PC-9 (cell line): ENCODE data around the gene SIPA1L3. TPM values are rescaled to one million over a fixed set of nuclear protein-coding genes. Genes with fewer than 3 reads are reported as not detected.

ENCODE experiments used
- BruUV-seq: library from RNA; stranded (reverse); fragments of 400-500 nt; replicated peaks from 2 replicates; lab custom pipeline; 2021; lab: Mats Ljungman, UMichigan
- CTCF ChIA-PET: fragments of 300-600 bp; sonication (Branson Sonifier 250); formaldehyde crosslinking; loops from one replicate; lab custom pipeline; 2022; ENCODE audit warnings: antibody characterized with exemption; lab: Charles Lee
- POLR2A ChIA-PET: fragments of 300-600 bp; sonication (Branson Sonifier 250); formaldehyde crosslinking; loops from one replicate; lab custom pipeline; 2022; ENCODE audit warnings: antibody characterized with exemption; ENCODE audit not compliant: unreplicated experiment; lab: Charles Lee
- DNase-seq, 2 experiments: peaks; one replicate each; pipeline versions ENCODE4 v3.0.0 to v3.0.0-alpha.2; 2015 to 2022; ENCODE audit warnings: mixed read lengths in 1 of 2
- H2AFZ ChIP-seq: fragments of 200-600 bp; sonication (generic); 2 replicates; pipeline ENCODE4 v1.8.1; 2017; ENCODE audit warnings: antibody characterized with exemption
- H3F3A ChIP-seq: fragments of 200-600 bp; sonication (generic); 2 replicates; pipeline ENCODE4 v1.8.1; 2017; ENCODE audit warnings: antibody characterized with exemption, mild to moderate bottlenecking, low read depth; ENCODE audit not compliant: insufficient read depth
- H3K27ac ChIP-seq: fragments of 200-600 bp; sonication (generic); 2 replicates; pipeline ENCODE4 v1.6.1; 2016; ENCODE audit warnings: mixed run types
- H3K27me3 ChIP-seq: fragments of 200-600 bp; sonication (generic); 2 replicates; pipeline ENCODE4 v1.6.1; 2016; ENCODE audit warnings: low read depth, mixed run types; ENCODE audit not compliant: insufficient read depth
- H3K36me3 ChIP-seq: fragments of 200-600 bp; sonication (generic); 2 replicates; pipeline ENCODE4 v1.6.1; 2016; ENCODE audit warnings: low read depth, mixed run types
- H3K4me1 ChIP-seq: fragments of 200-600 bp; sonication (generic); replicated peaks from 2 replicates; pipeline ENCODE4 v1.6.1; 2016; ENCODE audit warnings: mixed run types; ENCODE audit not compliant: insufficient read depth
- H3K4me2 ChIP-seq: fragments of 200-600 bp; sonication (generic); 2 replicates; pipeline ENCODE4 v1.6.1; 2017; ENCODE audit warnings: mixed run types
- H3K4me3 ChIP-seq: fragments of 200-600 bp; sonication (generic); 2 replicates; pipeline ENCODE4 v1.6.1; 2016; ENCODE audit warnings: mixed run types
- H3K79me2 ChIP-seq: fragments of 200-600 bp; sonication (generic); 2 replicates; pipeline ENCODE4 v1.6.1; 2017; ENCODE audit warnings: low read depth, mixed run types
- H3K9me2 ChIP-seq: fragments of 200-600 bp; sonication (generic); 2 replicates; pipeline ENCODE4 v1.8.1; 2017; ENCODE audit warnings: mild to moderate bottlenecking; ENCODE audit not compliant: insufficient read depth
- H3K9me3 ChIP-seq: fragments of 200-600 bp; sonication (generic); 2 replicates; pipeline ENCODE4 v1.8.1; 2016; ENCODE audit warnings: low read depth; ENCODE audit not compliant: insufficient read depth
- H4K20me1 ChIP-seq: fragments of 200-600 bp; sonication (generic); 2 replicates; pipeline ENCODE4 v1.8.1; 2017; ENCODE audit not compliant: insufficient read depth
- EZH2 ChIP-seq: fragments of 200-600 bp; sonication (generic); IDR thresholded peaks from 2 replicates; pipeline ENCODE4 v1.8.0; 2017; ENCODE audit warnings: antibody characterized with exemption, low read depth
- intact Hi-C: fragments of 100-400 bp; cut with micrococcal nuclease; formaldehyde crosslinking; loops from one replicate; pipeline ENCODE4 v1.10.0; 2022; ENCODE audit not compliant: unreplicated experiment
- total RNA-seq: library from RNA; stranded (reverse); gene quantifications from 2 replicates; pipeline ENCODE4 v1.2.3, GENCODE V29; 2021
- TF ChIP-seq, protein P1 (sequence below): fragments of 200-600 bp; sonication (generic); conservative IDR thresholded peaks from 2 replicates; pipeline ENCODE4 v1.6.1; 2017; ENCODE audit warnings: mixed run types, antibody characterized with exemption, mild to moderate bottlenecking, moderate library complexity

SIPA1L3 gene
- total RNA-seq, 1 experiment from 2014 or later, result 55.2 TPM

DNA sequence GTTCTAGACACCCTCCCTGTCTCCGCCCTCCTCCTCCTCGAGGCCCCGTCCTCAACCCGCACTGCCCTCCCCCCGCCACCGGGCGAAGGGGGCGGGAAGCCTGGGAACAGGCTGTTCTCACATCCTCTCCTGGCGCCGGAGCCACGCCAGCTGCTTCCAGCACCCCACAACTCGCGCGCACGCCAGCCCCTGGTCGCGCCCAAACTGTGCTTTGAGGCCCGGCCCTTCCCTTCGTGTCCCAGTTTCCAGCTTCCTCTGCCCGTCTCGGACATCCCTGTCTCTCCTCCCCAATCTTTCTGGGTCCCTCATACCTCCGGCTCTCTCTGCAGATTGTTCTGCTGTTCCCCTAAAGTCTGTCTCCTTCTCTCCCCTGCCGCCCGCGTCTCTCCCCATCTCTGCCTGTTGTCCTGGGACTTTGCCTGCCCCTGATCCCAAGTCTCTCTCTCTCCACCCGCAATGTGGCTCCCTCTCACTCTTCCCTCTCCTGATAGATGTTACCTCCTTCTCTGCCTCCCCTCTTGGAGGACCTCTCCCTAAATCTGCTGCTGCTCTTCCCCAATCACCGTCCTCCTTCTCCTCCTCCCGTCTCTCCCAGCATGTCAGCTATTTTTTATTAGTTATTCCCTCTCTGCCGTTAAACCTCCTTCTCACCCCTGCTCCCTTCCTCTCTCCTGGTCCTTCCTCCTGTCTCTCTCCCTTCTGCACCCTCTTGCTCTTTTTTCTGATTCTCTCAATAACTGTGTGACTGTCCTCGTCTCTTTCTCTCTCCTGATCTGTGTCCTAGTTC is 302.9 kb downstream of the SIPA1L3 start:
- DNase-seq, result no peak
- H3K4me1 ChIP-seq, result no peaks in the 10 kb centered on the region
- H2AFZ ChIP-seq, result no peak overlapping the region
- no peaks in the 10 kb centered on the region for H3K27me3 ChIP-seq
- TF ChIP-seq EZH2, result no peak
- TF ChIP-seq, protein P1, sequence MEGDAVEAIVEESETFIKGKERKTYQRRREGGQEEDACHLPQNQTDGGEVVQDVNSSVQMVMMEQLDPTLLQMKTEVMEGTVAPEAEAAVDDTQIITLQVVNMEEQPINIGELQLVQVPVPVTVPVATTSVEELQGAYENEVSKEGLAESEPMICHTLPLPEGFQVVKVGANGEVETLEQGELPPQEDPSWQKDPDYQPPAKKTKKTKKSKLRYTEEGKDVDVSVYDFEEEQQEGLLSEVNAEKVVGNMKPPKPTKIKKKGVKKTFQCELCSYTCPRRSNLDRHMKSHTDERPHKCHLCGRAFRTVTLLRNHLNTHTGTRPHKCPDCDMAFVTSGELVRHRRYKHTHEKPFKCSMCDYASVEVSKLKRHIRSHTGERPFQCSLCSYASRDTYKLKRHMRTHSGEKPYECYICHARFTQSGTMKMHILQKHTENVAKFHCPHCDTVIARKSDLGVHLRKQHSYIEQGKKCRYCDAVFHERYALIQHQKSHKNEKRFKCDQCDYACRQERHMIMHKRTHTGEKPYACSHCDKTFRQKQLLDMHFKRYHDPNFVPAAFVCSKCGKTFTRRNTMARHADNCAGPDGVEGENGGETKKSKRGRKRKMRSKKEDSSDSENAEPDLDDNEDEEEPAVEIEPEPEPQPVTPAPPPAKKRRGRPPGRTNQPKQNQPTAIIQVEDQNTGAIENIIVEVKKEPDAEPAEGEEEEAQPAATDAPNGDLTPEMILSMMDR, result no peak
- CTCF ChIA-PET, result no interaction called here
- no peaks in the 10 kb centered on the region for H3K79me2 ChIP-seq
- H3K27ac ChIP-seq, result no peak overlapping the region
- no peak overlapping the region for H3K4me3 ChIP-seq
- intact Hi-C loops, result no loop called here
- H3F3A ChIP-seq, result no peaks in the 10 kb centered on the region
- H4K20me1 ChIP-seq, result no peaks in the 10 kb centered on the region
- BruUV-seq, result no TSS peak
- H3K9me3 ChIP-seq, result no peaks in the 10 kb centered on the region
- POLR2A ChIA-PET, result no interaction called here
- no peaks in the 10 kb centered on the region for H3K9me2 ChIP-seq
- no peak overlapping the region for H3K4me2 ChIP-seq
- H3K36me3 ChIP-seq, result no peaks in the 10 kb centered on the region

GRCh38 chr19:38210458-38210987 is 303.5 kb downstream of the SIPA1L3 start:
- intact Hi-C loops, result no loop called here
- Histone ChIP-seq H3K4me3 (no peak overlapping the region), H3K4me2 (no peak overlapping the region), H3K9me3 (no peaks in the 10 kb centered on the region), H3K79me2 (no peaks in the 10 kb centered on the region), H3F3A (no peaks in the 10 kb centered on the region), H2AFZ (no peak overlapping the region), H3K27ac (no peak overlapping the region), H3K27me3 (no peaks in the 10 kb centered on the region), H3K4me1 (no peaks in the 10 kb centered on the region), H3K36me3 (no peaks in the 10 kb centered on the region), H3K9me2 (no peaks in the 10 kb centered on the region), H4K20me1 (no peaks in the 10 kb centered on the region)
- no TSS peak for BruUV-seq
- no peak for DNase-seq
- ChIA-PET CTCF (no interaction called here), POLR2A (no interaction called here)
- TF ChIP-seq, protein P1, result no peak
- no peak for TF ChIP-seq EZH2

- Histone ChIP-seq H3K4me3 (no peak overlapping the region), H3K4me2 (no peak overlapping the region), H3K4me1 (no peaks in the 10 kb centered on the region), H3K9me3 (no peaks in the 10 kb centered on the region), H2AFZ (no peak overlapping the region), H3K36me3 (no peaks in the 10 kb centered on the region), H3K79me2 (no peaks in the 10 kb centered on the region), H4K20me1 (no peaks in the 10 kb centered on the region), H3K27me3 (no peaks in the 10 kb centered on the region), H3K27ac (no peak overlapping the region), H3F3A (no peaks in the 10 kb centered on the region), H3K9me2 (no peaks in the 10 kb centered on the region)
- CTCF ChIA-PET, result no interaction called here
- TF ChIP-seq EZH2, result no peak
- TF ChIP-seq, protein P1, result no peak
- no peak for DNase-seq
- POLR2A ChIA-PET, result no interaction called here
- intact Hi-C loops, result no loop called here
- BruUV-seq, result no TSS peak
These were observed 304.2 kb downstream of the SIPA1L3 start for GRCh38 chr19:38211151-38211591.
